Fibroblast of pulmonary artery (primary cell): ENCODE data around the gene MRC1.

Source experiments
- DNase-seq: peaks from one replicate; pipeline ENCODE4 v3.0.0-alpha.2; 2010; ENCODE audit warnings: low read depth
- H3K4me3 ChIP-seq: replicated peaks from 2 replicates; pipeline ENCODE4 v1.5.1; 2011; ENCODE audit warnings: low read depth, mild to moderate bottlenecking, control low read depth, low read length, moderate library complexity
- TF ChIP-seq, protein P1 (sequence below): IDR thresholded peaks from 2 replicates; pipeline ENCODE4 v1.5.1; 2011; ENCODE audit warnings: mild to moderate bottlenecking, control low read depth, low read length, inconsistent platforms; ENCODE audit errors: missing control alignments

Gene MRC1

GRCh38 chr10:17883621-17884020 lies 74.5 kb downstream of the MRC1 start:
- no peak for DNase-seq
- TF ChIP-seq, protein P1, sequence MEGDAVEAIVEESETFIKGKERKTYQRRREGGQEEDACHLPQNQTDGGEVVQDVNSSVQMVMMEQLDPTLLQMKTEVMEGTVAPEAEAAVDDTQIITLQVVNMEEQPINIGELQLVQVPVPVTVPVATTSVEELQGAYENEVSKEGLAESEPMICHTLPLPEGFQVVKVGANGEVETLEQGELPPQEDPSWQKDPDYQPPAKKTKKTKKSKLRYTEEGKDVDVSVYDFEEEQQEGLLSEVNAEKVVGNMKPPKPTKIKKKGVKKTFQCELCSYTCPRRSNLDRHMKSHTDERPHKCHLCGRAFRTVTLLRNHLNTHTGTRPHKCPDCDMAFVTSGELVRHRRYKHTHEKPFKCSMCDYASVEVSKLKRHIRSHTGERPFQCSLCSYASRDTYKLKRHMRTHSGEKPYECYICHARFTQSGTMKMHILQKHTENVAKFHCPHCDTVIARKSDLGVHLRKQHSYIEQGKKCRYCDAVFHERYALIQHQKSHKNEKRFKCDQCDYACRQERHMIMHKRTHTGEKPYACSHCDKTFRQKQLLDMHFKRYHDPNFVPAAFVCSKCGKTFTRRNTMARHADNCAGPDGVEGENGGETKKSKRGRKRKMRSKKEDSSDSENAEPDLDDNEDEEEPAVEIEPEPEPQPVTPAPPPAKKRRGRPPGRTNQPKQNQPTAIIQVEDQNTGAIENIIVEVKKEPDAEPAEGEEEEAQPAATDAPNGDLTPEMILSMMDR: no peak
- no peak overlapping the region for H3K4me3 ChIP-seq

GRCh38 chr10:17888189-17888588 lies 79.0 kb downstream of the MRC1 start:
- TF ChIP-seq, protein P1: no peak
- H3K4me3 ChIP-seq: no peak overlapping the region
- DNase-seq: no peak

- no peak for DNase-seq
- no peak overlapping the region for H3K4me3 ChIP-seq
- TF ChIP-seq, protein P1: no peak
These were observed 82.3 kb downstream of the MRC1 start for GRCh38 chr10:17891435-17891834.

GRCh38 chr10:17904564-17904963 lies 95.4 kb downstream of the MRC1 start:
- DNase-seq: no peak
- no peak overlapping the region for H3K4me3 ChIP-seq
- TF ChIP-seq, protein P1: no peak

GRCh38 chr10:17905491-17905890 lies 96.3 kb downstream of the MRC1 start:
- no peak overlapping the region for H3K4me3 ChIP-seq
- TF ChIP-seq, protein P1: no peak
- DNase-seq: no peak

DNA sequence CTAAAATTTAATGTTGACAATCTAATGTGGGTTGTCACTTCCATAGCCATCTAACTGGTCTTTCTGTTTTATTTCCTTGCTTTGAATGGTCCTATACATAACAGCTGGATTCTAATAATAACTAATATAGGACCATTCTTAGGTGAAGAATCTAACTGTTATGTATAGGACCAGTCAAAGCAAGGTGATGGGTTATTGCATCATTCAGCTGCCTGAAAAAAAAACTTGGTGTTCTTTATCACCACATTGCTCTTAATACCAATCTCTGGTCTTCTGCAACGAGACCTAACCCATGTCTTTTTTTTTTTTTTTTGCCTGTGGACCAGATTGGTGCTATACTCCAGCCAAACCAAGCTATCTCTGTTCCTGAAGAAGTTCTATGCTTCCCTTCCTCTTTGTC lies 96.9 kb downstream of the MRC1 start:
- no peak overlapping the region for H3K4me3 ChIP-seq
- DNase-seq: no peak
- TF ChIP-seq, protein P1: no peak

- DNase-seq: no peak
- TF ChIP-seq, protein P1: no peak
- no peak overlapping the region for H3K4me3 ChIP-seq
These were observed 98.5 kb downstream of the MRC1 start for GRCh38 chr10:17907641-17908040.
